ENCODE data around the gene ASMT.
"Not testable (repeated sequence)": the region's sequence is repeated elsewhere in the genome, so short reads cannot be mapped to it uniquely, and the experiment has no call there.

Gene ASMT

DNA sequence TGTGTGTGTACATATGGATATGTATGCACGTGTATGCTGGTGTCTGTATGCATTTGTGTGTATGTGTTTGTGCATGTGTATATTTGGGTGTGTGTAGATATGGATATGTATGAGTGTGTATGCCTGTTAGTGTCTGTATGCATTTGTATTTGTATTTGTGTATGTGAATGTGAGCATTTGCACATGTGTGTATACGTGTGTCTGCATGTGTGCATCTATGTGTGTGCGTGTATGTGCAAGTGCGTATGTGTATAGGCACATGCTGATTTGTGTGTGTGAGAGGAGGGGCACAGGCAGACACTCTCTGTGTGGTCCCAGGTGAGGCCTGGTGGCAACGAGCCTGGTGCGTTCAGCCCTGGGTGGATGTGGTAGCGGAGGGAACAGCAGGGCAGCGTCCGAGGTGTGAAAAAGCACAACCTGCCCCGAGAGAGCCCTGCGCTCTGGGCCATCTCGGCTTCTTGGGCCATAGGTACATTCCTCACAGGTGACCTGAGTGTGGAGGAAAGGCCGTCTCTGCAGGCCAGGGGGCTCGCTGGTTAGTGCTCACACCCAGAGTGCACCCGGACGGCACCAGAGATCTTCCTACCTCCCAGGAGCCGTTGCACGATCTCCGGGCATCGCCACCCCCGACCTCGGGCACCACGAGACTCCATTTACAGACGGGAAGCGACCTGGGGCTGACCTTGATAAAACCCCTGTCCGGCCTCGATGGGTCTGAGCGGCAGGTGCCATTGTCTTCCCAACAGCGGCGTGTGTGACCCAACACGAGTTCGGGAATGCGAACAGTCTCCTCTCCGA lies 45.0 kb downstream of the ASMT start:
- Histone ChIP-seq H3K9ac (ENCODE audit: low read depth, low read length) (no peak overlapping the region), H3K9me3 (ENCODE audit: insufficient read depth, low read depth, low read length) (no peaks in the 10 kb centered on the region), H3K36me3 (ENCODE audit: insufficient read depth, low read depth, low read length) (no peaks in the 10 kb centered on the region), H3K27me3 (ENCODE audit: insufficient read depth, low read length) (no peaks in the 10 kb centered on the region), H3K4me1 (ENCODE audit: insufficient read depth, low read length) (0 out of 2 replicates have a peak, but pooled peaks cover 3% of the 10 kb centered on the region), H3K4me3 (ENCODE audit: low read length) (no peak overlapping the region), H3K27ac (ENCODE audit: low read length) (no peak overlapping the region)

DNA sequence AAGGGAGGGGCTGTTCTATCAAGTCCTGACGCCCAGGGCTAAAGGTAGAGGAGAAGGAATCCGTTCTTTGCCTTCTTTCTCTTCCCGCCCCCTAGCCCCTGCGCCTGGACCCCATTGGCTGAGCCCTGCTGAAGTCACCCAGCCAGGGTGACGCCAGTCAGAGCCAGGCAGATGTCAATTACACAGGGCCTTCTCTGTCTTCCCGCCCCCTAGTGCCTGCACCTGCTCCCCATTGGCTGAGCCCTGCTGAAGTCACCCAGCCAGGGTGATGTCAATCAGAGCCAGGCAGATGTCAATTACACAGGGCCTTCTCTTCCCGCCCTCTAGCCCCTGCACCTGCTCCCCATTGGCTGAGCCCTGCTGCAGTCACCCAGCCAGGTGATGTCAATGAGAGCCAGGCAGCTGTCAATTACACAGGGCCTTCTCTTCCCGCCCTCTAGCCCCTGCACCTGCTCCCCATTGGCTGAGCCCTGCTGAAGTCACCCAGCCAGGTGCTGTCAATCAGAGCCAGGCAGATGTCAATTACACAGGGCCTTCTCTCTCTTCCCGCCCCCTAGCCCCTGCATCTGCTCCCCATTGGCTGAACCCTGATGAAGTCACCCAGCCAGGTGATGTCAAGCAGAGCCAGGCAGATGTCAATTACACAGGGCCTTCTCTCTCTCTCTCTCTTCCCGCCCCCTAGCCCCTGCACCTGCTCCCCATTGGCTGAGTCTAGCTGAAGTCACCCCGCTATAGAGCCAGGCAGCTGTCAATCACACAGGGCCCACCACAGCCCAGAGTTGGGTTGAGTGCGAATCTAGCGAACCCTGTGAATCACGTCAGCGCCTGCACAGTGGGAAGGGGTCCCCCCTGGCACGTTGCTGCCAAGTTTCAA lies 46.4 kb downstream of the ASMT start:
- H3K36me3 ChIP-seq (ENCODE audit: insufficient read depth, low read depth, low read length) = no peaks in the 10 kb centered on the region
- H3K9ac ChIP-seq (ENCODE audit: low read depth, low read length) = no peak overlapping the region
- no peak overlapping the region for H3K27ac ChIP-seq (ENCODE audit: low read length)
- H3K9me3 ChIP-seq (ENCODE audit: insufficient read depth, low read depth, low read length) = no peaks in the 10 kb centered on the region
- no peaks in the 10 kb centered on the region for H3K27me3 ChIP-seq (ENCODE audit: insufficient read depth, low read length)
- no peak overlapping the region for H3K4me3 ChIP-seq (ENCODE audit: low read length)
- 0 out of 2 replicates have a peak, but pooled peaks cover 3% of the 10 kb centered on the region for H3K4me1 ChIP-seq (ENCODE audit: insufficient read depth, low read length)

DNA sequence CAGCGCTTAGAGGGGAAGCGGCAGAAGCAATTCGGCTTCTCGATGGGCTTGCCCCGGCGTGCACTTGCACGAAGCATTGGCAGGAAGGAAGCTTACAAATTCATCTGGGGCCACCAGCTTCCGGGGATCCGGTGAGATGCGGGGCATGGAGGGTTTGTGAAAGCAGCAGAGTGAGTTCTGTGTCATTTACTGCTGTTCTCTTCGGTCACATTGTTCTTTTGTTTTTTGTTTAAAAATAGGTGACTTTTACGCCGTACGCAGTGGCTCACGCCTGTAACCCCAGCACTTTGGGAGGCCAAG lies 47.0 kb downstream of the ASMT start:
- Histone ChIP-seq H3K4me3 (ENCODE audit: low read length) (no peak overlapping the region), H3K27me3 (ENCODE audit: insufficient read depth, low read length) (no peaks in the 10 kb centered on the region), H3K27ac (ENCODE audit: low read length) (no peak overlapping the region), H3K36me3 (ENCODE audit: insufficient read depth, low read depth, low read length) (no peaks in the 10 kb centered on the region), H3K4me1 (ENCODE audit: insufficient read depth, low read length) (0 out of 2 replicates have a peak, but pooled peaks cover 3% of the 10 kb centered on the region), H3K9ac (ENCODE audit: low read depth, low read length) (no peak overlapping the region), H3K9me3 (ENCODE audit: insufficient read depth, low read depth, low read length) (no peaks in the 10 kb centered on the region)

DNA sequence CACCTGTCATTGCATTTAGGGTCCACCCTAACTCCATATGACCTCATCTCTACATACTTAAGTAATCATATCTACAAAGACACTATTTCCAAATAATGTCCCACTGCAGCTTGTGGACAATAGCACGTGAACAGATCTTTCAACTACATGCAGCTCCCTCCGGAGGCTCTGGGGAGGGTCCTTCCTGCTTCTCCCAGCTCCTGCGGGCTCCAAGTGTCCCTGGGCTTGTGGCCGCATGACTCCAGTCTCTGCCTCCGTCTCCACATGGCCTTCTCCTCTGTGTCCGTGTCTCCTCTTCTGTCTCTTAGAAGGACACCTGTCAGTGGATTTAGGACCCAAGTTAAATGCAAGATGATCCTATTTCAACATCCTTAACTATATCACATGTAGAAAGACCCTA lies 52.7 kb downstream of the ASMT start:
- Histone ChIP-seq H3K4me3 (ENCODE audit: low read length) (no peak overlapping the region), H3K4me1 (ENCODE audit: insufficient read depth, low read length) (no peaks in the 10 kb centered on the region), H3K9me3 (ENCODE audit: insufficient read depth, low read depth, low read length) (no peaks in the 10 kb centered on the region), H3K9ac (ENCODE audit: low read depth, low read length) (no peak overlapping the region), H3K27ac (ENCODE audit: low read length) (no peak overlapping the region), H3K27me3 (ENCODE audit: insufficient read depth, low read length) (no peaks in the 10 kb centered on the region), H3K36me3 (ENCODE audit: insufficient read depth, low read depth, low read length) (no peaks in the 10 kb centered on the region)

DNA sequence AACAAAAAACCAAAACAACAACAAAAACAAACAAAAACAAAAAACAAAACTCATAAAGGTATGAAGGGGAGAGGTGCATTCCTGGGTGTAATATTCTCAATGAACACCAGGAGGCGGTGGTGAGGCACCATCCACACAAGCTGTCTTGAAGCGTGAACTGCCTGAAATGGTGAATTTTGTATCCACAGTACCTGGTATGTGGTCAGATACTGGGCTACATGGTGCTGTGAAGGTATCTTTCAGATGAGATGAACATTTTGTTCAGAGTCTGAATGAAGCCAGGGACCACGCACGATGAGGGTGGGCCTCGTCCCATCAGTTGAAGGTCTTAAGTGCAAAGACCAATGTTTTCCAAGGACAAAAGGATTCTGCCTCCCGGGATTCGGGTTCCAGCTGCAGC lies 58.5 kb downstream of the ASMT start:
- Histone ChIP-seq H3K4me3 (ENCODE audit: low read length) (no peak overlapping the region), H3K9ac (ENCODE audit: low read depth, low read length) (no peak overlapping the region), H3K9me3 (ENCODE audit: insufficient read depth, low read depth, low read length) (no peaks in the 10 kb centered on the region), H3K27ac (ENCODE audit: low read length) (no peak overlapping the region), H3K4me1 (ENCODE audit: insufficient read depth, low read length) (peaks cover under 1% of the 10 kb centered on the region; the same call in 1 of the 2 replicates), H3K27me3 (ENCODE audit: insufficient read depth, low read length) (no peaks in the 10 kb centered on the region), H3K36me3 (ENCODE audit: insufficient read depth, low read depth, low read length) (no peaks in the 10 kb centered on the region)

- no peak overlapping the region for H3K27ac ChIP-seq (ENCODE audit: low read length)
Measured at GRCh38 chrX:1676866-1677265, 62.0 kb downstream of the ASMT start.

DNA sequence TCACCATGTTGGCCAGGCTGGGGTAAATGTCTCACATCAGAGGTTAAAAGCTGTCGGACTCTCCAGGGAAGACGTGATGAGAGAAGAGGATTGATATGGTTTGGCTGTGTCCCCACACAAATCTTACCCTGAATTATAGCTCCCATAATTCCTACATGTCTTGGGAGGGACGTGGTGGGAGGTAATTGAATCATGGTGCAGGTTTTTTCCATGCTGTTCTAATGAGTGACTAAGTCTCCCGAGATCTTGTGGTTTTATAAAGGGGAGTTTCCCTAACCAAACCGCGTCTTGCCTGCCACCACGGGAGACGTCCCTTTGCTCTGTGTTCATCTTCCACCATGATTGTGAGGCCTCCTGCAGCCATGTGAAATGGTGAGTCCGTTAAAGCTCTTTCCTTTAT lies 64.4 kb downstream of the ASMT start:
- no peaks in the 10 kb centered on the region for H3K36me3 ChIP-seq (ENCODE audit: insufficient read depth, low read depth, low read length)
- H3K9me3 ChIP-seq (ENCODE audit: insufficient read depth, low read depth, low read length) = no peaks in the 10 kb centered on the region
- no peak overlapping the region; the same call in 1 of the 2 replicates for H3K9ac ChIP-seq (ENCODE audit: low read depth, low read length)
- no peak overlapping the region for H3K4me3 ChIP-seq (ENCODE audit: low read length)
- H3K4me1 ChIP-seq (ENCODE audit: insufficient read depth, low read length) = peaks cover 14% of the 10 kb centered on the region; the same call in 1 of the 2 replicates
- H3K27me3 ChIP-seq (ENCODE audit: insufficient read depth, low read length) = no peaks in the 10 kb centered on the region
- H3K27ac ChIP-seq (ENCODE audit: low read length) = no peak overlapping the region

More at GRCh38 chrX:1676866-1677265, 62.0 kb downstream of the ASMT start:
- Histone ChIP-seq H3K9ac (ENCODE audit: low read depth, low read length) (no peak overlapping the region), H3K36me3 (ENCODE audit: insufficient read depth, low read depth, low read length) (no peaks in the 10 kb centered on the region), H3K9me3 (ENCODE audit: insufficient read depth, low read depth, low read length) (no peaks in the 10 kb centered on the region), H3K4me1 (ENCODE audit: insufficient read depth, low read length) (peaks cover 14% of the 10 kb centered on the region; the same call in 1 of the 2 replicates), H3K4me3 (ENCODE audit: low read length) (no peak overlapping the region), H3K27me3 (ENCODE audit: insufficient read depth, low read length) (no peaks in the 10 kb centered on the region)

DNA sequence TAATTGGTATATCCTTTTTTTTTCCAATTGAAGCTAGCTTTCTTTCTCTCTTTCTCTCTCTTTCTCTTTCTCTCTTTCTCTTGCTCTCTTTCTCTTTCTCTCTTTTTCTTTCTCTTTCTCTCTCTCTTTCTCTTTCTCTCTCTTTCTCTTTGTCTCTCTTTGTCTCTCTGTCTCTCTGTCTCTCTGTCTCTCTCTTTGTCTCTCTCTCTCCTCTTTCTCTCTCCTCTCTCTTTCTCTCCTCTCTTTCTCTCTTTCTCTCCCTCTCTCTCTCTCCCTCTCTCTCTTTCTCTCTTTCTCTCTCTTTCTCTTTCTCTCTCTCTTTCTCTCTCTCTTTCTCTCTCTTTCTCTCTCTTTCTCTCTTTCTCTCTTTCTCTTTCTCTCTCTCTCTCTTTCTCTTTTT lies 66.6 kb downstream of the ASMT start:
- Histone ChIP-seq H3K27ac (ENCODE audit: low read length) (no peak overlapping the region), H3K36me3 (ENCODE audit: insufficient read depth, low read depth, low read length) (no peaks in the 10 kb centered on the region), H3K4me1 (ENCODE audit: insufficient read depth, low read length) (peaks cover 14% of the 10 kb centered on the region; the same call in 1 of the 2 replicates)

DNA sequence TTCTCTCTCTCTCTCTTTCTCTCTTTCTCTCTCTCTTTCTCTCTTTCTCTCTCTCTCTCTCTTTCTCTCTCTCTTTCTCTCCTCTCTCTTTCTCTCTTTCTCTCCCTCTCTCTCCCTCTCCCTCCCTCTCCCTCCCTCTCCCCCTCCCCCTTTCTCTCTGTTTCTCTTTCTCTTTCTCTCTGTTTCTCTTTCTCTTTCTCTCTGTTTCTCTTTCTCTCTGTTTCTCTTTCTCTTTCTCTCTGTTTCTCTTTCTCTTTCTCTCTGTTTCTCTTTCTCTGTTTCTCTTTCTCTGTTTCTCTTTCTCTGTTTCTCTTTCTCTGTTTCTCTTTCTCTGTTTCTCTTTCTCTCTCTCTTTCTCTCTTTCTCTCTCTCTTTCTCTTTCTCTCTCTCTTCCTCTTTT lies 67.0 kb downstream of the ASMT start:
- H3K27me3 ChIP-seq (ENCODE audit: insufficient read depth, low read length); H3K4me3 ChIP-seq (ENCODE audit: low read length); H3K9me3 ChIP-seq (ENCODE audit: insufficient read depth, low read depth, low read length); H3K9ac ChIP-seq (ENCODE audit: low read depth, low read length); H3K36me3 ChIP-seq (ENCODE audit: insufficient read depth, low read depth, low read length); H3K27ac ChIP-seq (ENCODE audit: low read length): not testable (repeated sequence)
- H3K4me1 ChIP-seq (ENCODE audit: insufficient read depth, low read length) = peaks cover 14% of the 10 kb centered on the region; the same call in 1 of the 2 replicates

More for the DNA sequence above, 66.6 kb downstream of the ASMT start:
- Histone ChIP-seq H3K4me3 (ENCODE audit: low read length) (no peak overlapping the region), H3K9ac (ENCODE audit: low read depth, low read length) (no peak overlapping the region), H3K27me3 (ENCODE audit: insufficient read depth, low read length) (no peaks in the 10 kb centered on the region), H3K9me3 (ENCODE audit: insufficient read depth, low read depth, low read length) (no peaks in the 10 kb centered on the region)

GRCh38 chrX:1682501-1682900 lies 67.6 kb downstream of the ASMT start:
- H3K9ac ChIP-seq (ENCODE audit: low read depth, low read length); H3K4me3 ChIP-seq (ENCODE audit: low read length); H3K9me3 ChIP-seq (ENCODE audit: insufficient read depth, low read depth, low read length); H3K27ac ChIP-seq (ENCODE audit: low read length); H3K27me3 ChIP-seq (ENCODE audit: insufficient read depth, low read length); H3K36me3 ChIP-seq (ENCODE audit: insufficient read depth, low read depth, low read length): not testable (repeated sequence)
- H3K4me1 ChIP-seq (ENCODE audit: insufficient read depth, low read length) = peaks cover 14% of the 10 kb centered on the region; the same call in 1 of the 2 replicates

DNA sequence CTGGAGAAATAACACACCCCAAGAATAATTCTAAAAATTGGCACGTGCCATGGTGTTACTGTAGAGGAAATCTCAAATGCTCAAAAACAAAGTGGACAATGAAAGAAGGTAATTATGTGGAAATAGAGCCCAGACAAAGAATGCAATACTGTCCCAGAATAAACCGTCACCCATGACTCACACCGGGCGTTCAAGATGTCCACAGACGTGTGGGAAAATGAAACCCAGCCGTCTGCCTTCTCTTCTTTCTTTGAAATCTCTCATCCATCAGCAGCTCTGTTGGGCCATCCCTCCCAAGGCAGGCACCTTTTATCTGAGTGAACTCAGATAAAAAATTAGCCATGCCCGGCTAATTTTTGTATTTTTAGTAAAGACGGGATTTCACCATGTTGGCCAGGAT lies 70.0 kb downstream of the ASMT start:
- not testable (repeated sequence) for H3K36me3 ChIP-seq (ENCODE audit: insufficient read depth, low read depth, low read length); H3K4me3 ChIP-seq (ENCODE audit: low read length); H3K9me3 ChIP-seq (ENCODE audit: insufficient read depth, low read depth, low read length); H3K27ac ChIP-seq (ENCODE audit: low read length); H3K4me1 ChIP-seq (ENCODE audit: insufficient read depth, low read length); H3K9ac ChIP-seq (ENCODE audit: low read depth, low read length); H3K27me3 ChIP-seq (ENCODE audit: insufficient read depth, low read length)

GRCh38 chrX:1685444-1685880 lies 70.6 kb downstream of the ASMT start:
- not testable (repeated sequence) for H3K9me3 ChIP-seq (ENCODE audit: insufficient read depth, low read depth, low read length); H3K36me3 ChIP-seq (ENCODE audit: insufficient read depth, low read depth, low read length); H3K4me1 ChIP-seq (ENCODE audit: insufficient read depth, low read length); H3K4me3 ChIP-seq (ENCODE audit: low read length); H3K9ac ChIP-seq (ENCODE audit: low read depth, low read length); H3K27ac ChIP-seq (ENCODE audit: low read length); H3K27me3 ChIP-seq (ENCODE audit: insufficient read depth, low read length)
